NCI-H1092 treated with DMSO at 0.1 percent for 48 hours (cell line): ENCODE data around the gene KIFAP3.
"Not testable (repeated sequence)": the region's sequence is repeated elsewhere in the genome, so short reads cannot be mapped to it uniquely, and the experiment has no call there.

Experiments used
- DNase-seq: peaks from one replicate; lab custom pipeline; 2025; lab: John Stamatoyannopoulos, UW

The KIFAP3 gene

GRCh38 chr1:169886931-169887330 is 187.6 kb downstream of the KIFAP3 start:
- no peak for DNase-seq

- DNase-seq: no peak
Measured at GRCh38 chr1:169886422-169886821, 188.1 kb downstream of the KIFAP3 start.

DNA sequence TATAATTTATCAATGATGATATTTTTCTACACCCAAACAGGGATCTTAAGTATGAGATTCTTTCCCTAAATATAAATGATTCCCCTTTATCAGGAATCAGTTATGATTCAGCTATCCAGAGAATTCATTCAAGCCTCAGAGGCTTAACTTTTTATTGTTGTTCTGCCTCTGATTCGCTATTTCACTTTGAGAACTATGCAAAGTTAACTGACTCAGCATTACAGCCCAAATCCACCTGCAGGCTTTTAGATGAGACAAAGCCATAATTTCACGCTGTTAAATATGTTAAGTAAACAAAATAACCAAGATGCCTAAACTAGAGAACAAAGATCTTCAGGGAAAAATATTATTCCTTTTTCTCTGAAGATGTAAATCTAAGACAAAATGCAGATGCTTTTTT is 189.3 kb downstream of the KIFAP3 start:
- no peak for DNase-seq

- no peak for DNase-seq
Measured at GRCh38 chr1:169884634-169885033, 189.9 kb downstream of the KIFAP3 start.

GRCh38 chr1:169882039-169882511 is 192.4 kb downstream of the KIFAP3 start:
- DNase-seq: no peak

DNA sequence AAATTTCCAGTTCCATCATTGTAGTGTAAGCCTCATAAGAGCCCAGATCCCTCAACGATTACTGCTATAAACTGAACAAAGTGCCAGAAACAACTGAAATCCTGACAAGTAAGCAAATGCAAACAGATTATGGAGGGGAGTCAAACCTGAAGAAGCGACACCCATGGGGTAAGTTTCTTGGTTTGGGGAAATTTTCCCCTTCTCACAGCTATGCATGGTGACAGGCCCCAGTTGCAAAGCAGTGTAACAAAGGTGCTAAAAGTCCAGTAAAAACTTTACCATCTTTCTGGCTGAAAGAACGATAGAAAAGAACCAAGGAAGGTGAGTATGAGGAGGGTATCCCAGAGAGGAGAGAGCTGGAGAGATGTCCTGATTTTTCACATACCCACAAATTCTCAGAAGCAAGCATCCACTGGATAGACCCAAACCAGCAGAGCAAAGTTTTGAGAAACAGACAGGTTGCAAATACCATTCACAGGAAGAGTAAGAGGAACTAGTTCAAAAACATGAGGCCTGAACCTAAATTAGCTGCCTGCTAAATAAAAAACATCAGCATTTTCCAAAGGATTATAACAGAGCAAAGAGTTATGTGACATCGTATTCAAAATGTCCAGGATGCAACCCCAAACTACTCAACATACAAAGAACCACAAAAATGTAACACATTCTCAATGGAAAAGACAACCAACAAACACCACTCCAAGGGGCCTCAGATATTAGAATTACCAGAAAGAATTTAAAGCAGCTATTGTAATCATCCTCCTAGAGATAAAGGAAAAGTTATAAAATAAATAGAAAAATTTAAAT is 195.3 kb downstream of the KIFAP3 start:
- DNase-seq: no peak

- no peak for DNase-seq
Measured at GRCh38 chr1:169878498-169878897, 196.0 kb downstream of the KIFAP3 start.

DNA sequence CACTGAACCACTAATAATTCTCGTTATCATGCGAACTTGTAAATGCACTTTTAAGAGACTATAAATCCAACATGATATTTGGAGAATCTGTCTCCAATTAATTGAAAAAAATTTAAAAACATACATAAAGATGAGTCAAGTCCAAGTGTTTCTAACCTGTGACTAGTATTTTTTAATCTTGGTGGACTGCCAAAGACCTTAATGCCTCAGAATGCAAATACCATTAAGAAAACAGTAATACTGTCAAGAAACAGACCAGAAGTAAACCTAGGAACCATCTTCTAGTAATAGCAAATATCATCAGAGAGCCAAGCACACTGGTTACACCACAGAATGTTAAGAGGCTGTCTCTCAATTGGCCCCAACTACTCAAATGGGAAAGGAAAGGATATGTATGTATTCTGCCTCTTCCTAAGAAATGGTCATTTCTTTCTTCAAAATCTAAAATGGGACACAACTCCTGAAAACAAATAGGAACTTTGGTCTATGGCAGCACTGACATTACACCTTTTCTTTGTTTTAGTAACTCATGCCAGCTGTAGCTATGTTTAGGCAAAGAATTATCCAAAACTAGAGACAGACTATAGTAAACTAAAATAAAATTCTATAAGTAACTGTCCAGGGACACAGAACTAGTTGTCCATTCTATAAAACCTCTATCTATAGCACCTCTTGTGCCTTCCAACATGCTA is 196.5 kb downstream of the KIFAP3 start:
- DNase-seq: no peak

- DNase-seq: no peak
Measured at GRCh38 chr1:169874229-169874628, 200.3 kb downstream of the KIFAP3 start.

- DNase-seq: no peak
Measured at GRCh38 chr1:169873582-169874199, 200.8 kb downstream of the KIFAP3 start.

DNA sequence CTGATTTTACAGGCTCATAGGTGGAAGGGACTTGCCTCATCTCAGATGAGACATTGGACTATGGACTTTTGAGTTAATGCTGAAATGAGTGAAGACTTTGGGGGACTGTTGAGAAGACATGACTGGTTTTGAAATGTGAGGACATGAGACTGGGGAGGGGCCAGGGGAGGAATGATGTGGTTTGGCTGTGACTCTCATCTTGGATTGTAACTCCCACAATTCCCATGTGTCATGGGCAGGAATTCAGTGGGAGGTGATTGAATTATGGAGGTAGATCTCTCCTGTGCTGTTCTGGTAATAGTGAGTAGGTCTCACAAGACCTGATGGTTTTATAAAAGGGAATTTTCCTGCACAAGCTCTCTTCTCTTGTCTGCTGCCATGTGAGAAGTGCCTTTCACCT is 201.6 kb downstream of the KIFAP3 start:
- no peak for DNase-seq

DNA sequence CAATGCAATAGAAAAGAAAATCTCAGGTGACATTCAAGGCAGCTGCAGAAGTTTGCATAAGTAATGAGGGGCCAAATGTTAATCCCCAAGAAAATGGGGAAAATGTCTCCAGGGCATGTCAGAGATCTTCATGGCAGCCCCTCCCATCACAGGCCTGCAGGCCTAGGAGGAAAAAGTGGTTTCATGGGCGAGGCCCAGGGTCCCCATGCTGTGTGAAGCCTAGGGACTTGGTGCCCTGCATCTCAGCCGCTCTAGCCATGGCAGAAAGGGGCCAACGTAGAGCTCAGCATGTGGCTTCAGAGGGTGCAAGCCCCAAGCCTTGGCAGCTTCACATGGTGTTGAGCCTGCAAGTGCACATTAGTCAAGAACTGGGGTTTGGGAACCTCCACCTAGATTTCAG is 202.5 kb downstream of the KIFAP3 start:
- DNase-seq: not testable (repeated sequence)
